Stimulated activated CD8-positive, alpha-beta memory T cell treated with anti-CD3 and anti-CD28 coated beads, Interleukin-4, amount 100 ng/mL, for 1 hour (primary cell): ENCODE measurements around the gene NDUFS6.

Source experiments
- DNase-seq, 2 donors: peaks; one replicate each; pipeline ENCODE4 v3.0.0-alpha.2; 2020; ENCODE audit warnings: low read depth in 2 of 2, low spot score in 1 of 2

NDUFS6 gene

DNA sequence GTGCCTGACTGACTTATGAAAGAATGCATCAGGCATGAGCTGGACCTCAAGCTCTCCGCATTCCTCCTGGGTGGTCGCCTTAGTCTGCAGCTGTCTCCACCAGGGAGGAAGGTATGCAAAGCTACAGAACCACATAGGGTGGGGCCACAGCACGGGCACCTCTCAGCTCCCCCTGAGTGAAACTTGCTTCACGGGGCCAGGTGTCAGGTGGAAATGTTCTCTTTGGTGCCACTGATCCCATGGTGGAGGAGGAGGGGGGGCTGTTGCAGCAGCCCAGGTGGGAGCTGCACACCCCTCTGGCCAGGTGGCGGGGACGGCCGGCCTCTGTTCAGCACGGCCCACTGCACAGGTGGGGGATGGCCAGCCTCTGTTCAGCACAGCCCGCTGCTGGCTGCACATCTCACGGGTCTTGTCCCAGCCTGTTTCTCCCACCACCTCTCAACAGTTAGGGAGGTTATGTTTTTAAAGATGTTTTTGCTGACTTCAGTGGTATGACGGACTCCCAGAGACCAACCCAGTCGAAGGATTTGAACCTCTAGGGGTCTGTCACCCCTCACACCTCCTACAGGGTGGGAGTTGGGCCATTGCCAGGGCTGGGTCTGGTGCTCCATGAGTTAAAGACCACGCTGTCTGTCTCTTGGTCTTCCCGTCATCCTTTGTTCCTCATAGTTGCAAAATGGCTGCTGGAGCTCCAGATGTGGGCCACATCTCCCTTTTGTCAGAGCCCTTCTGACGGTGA, 35.9 kb upstream of the NDUFS6 start:
- no peak for DNase-seq

DNA sequence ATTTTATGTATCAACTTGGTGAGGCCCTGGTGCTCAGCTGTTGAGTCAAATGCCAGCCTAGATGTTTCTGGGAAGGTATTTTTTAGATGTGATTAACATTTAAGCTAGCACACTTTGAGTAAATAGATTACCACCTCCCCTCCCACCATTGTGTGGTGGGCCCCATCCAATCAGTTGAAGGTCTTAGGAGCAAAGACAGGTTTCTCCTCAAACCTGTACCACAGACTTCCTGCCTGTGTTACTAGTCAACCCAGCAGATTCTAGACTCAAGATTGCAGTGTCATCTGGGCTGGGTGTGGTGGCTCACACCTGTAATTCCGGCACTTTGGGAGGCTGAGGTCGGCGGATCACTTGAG, 35.3 kb upstream of the NDUFS6 start:
- no peak for DNase-seq

DNA sequence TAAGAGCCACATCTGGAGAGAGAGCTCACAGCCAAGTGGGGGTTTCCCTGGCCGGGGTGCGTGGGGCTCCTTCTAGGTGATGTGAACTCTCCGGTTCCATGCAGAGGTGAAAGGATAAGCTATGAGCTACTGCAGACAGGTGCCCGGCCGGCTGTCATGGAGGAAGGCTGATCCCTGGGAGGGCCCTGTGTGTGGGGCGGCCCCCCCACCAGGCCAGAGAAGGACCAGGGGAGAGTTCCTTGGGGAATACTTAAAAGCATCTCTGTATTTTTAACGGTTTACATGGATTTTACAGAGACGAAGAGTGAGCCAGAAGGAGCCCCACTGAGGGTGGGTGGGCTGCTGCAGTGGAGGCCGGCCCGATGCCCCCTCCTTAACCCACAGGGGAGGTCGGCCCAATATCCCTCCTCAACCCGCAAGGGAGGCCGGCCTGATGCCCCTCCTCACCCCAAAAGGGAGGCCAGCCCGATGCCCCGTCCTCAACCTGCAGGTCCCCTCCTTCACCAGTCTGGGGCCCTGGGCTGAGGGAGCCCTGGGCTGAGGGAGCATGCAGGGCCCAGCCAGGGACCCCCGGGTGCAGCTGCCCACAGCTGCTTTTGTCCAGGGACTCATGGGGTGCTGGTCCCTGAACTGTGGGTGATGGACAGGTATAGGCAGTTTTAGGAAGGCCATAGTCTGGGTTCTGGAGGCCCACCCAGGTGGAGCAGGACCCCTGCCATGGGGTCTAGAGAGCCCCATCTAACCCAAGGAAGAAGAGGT, 33.5 kb upstream of the NDUFS6 start:
- no peak for DNase-seq

DNA sequence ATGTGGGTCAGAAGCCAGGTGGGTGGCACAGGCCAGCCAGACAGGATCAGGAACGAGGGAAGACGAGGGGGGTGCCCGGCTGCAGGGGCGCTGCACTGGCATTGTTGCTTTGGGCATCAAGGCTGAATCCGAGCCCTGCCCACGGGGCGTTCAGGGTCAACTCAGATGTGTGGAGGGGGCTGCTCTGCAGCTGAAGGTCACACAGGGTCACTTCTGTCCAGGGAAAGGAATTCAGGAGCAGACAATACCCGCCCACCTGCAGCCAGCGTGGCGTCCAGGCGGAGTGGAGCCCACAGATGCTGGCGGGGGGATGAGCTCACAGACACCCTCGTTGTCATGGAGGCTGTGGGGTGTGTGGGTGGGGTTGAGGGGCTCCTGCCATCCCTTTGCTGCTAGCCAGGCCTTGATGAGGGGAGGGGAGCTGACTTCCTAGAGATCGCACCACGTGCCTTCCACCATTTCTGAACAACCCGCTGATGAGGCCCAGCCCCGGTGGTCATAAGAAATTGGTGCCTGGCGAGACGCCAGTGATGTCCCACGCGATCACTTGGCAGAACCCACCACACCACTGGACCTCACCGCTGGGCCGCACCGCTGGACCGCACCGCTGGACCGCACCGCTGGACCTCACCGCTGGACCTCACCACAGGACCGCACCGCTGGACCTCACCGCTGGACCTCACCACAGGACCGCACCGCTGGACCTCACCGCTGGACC, 32.8 kb upstream of the NDUFS6 start:
- DNase-seq, result no peak

DNA sequence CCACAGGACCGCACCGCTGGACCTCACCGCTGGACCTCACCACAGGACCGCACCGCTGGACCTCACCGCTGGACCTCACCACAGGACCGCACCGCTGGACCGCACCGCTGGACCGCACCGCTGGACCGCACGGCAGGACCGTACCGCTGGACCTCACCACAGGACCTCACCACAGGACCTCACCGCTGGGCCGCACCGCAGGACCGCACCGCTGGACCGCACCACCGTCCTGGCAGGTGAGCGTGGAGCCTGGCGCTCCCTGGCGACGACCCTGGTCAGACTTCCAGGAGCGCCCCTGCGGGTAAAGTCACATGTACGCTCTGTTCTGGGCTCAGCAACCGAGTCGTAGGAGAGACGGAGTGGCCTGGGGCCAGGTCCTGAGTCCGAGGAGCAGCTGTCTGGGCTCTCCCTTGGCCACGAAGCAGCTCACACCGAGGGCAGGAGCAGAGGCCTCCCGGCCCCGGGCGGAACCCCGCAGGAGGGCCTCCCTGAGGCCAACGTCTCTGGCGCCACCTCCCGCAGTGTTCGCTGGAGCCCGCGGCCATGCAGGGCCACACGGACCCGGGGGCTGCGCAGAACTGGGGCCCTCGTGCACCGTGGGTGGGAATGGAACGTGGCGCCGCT, 32.1 kb upstream of the NDUFS6 start:
- DNase-seq, result no peak

DNA sequence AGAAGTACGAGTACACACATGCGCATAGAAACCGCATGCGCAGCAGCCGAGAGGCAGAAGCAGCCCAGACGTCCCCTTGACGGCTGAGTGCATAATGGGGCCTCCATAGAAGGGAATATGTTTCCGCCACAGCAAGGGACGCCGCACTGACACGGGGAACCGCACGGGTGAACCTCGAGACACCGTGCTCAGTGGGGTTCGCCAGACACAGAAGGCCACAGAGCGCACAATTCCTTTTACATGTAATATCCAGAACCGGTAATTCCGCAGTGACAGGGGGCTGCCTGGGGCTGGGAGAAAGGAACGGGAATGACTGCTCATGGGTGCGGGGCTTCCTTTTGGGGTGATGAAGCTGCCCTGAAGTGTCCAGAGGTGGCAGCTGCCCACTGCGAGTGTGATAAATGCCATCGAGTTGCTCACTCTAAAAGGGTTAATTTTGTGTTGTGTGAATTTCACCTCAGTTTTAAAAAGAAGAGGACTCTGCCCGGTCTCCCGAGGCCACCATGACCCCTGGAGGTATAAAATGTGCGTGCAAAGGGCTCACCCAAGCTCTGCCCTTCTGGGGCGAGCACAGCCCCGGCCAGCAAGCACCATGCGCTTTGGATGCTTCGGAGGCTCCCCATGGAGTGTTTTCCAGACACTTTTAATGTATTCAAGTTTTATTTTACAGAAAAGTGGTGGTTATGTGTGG, 31.3 kb upstream of the NDUFS6 start:
- DNase-seq, result no peak

DNA sequence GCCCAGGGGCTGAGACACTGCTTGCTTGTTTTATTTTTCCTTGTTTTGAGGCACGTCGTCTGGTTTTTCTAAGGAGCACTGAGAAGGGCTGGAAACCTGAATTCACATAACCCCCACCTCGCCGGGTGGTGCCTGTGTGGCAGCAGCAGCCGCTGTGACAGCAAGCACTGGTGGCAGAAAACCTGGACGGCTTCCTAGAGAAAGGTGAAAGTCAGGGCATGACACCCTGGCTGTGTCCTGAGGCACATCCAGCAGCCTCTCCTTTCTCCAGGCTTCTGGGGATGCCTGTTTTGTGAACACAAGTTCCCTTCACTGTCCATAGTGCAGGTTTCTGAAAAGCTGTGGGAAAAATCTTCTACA, 30.8 kb upstream of the NDUFS6 start:
- DNase-seq, result no peak

DNA sequence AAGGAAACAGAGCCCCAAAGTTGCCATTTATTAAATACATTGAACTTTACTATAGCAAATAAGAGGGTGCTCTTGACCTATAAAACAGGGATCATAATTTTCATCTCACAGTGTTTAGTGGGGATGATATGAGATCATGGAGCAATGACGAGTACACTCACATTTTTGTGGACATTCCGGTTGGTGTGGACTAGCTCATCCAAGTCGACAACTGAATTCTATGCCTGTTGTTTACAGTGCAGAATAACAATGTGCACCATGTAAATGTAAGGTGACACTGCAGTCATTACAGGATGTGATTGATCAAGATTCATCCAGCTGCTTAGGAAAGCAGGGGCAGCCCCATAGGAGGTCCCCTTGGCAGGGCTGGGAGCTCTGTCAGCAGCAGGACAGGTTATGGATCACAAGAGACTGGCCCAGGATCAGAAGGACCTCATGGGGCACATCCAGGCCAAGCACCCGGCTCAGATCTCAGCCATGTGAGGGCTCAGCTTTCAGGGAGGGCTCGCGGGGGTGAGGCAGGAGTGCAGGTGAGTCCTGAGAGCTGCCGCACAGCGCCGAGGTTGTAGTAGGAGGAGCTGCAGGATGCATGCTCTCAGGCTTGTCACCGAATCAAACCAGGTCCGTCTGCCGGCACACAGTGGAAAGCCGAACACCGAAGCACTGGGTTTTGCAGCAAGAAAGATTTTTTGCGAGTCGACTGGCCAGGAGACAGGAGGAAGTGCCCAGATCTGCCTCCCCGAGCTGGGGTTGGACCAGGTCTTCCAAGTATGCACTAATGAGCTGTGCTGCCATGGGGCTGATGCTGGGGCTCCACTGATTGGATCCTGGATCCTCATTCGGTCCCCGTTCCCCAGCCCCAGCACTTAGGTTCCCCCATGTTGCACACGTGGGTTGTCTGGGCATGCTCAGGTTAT, 29.8 kb upstream of the NDUFS6 start:
- no peak for DNase-seq

DNA sequence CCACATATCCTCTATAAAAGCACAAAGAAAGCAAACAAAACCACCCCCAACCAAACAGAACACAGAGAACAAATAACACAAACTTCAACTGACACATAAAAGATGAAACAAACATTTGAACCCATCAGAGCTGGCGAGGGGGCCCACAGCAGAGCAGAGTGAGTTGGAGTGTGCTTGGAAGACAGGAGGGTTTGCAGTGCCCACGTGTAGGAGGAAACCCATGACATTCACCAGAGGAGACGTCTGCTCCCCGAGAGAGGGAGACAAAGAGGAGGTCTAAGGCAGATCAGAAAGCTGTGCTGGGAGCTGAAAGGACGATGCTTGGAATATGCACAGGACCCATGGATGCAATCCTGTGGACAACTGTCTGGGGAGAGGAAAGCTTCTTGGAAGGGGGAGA, 28.6 kb upstream of the NDUFS6 start:
- DNase-seq, result no peak

DNA sequence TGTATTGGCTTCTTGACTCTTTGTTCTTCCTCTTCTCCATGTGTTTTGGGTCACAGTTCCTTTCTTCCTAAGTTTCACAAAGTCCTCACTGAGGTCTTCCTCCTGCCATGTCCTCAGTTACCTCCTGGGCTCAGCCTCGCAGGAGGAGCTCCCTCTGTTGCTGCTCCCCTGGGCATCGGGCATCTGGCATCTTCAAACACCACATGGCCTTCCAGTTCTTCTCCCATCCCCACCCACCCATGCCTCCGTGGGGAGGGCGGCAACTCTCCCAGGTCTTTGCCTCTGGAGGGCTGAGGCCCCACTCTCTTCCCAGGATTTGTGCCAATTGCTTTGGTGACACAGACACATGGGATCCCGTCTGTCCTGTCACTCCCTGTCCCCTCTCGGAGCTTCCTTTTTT, 24.4 kb upstream of the NDUFS6 start:
- DNase-seq, result no peak

DNA sequence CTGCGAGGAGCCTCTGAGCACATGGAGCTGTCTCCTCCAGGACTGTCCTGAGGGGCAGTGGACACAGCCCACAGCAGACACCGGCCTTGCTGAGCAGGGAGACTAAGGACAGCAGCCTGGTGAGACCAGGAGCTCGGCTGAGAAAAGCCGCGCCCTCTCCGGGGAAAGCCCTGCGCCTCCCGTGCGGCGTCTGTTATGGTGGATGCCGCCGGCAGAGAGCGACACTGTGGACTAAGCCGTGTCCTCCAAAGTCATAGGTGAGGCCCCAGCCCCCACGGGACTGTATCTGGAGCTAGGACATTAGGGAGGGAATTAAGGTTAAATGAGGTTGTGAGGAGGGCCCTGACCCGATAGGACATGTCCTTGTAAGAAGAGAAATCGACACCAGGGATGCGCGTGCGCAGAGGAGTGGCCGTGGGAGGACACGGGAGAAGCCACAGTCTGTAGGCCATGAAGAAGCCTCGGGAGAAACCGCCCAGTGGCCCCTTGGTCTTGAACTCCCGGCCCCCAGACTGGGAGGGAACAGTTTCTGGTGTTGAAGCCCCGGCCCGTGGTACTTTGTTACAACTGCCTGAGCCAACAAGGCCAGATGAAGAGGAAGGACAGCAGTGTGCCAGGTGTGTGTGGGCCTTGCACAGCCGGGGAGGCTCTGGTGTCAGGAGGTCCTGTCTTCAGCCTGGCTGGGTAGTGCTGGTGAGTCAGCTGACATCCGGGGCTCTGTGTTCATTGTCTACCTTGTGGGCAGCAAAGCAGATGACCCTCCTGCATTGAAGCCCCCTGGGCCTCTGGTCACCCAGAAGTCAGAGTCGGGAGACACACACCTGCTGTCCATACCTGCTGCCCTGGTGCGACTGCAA, 23.7 kb upstream of the NDUFS6 start:
- no peak for DNase-seq

DNA sequence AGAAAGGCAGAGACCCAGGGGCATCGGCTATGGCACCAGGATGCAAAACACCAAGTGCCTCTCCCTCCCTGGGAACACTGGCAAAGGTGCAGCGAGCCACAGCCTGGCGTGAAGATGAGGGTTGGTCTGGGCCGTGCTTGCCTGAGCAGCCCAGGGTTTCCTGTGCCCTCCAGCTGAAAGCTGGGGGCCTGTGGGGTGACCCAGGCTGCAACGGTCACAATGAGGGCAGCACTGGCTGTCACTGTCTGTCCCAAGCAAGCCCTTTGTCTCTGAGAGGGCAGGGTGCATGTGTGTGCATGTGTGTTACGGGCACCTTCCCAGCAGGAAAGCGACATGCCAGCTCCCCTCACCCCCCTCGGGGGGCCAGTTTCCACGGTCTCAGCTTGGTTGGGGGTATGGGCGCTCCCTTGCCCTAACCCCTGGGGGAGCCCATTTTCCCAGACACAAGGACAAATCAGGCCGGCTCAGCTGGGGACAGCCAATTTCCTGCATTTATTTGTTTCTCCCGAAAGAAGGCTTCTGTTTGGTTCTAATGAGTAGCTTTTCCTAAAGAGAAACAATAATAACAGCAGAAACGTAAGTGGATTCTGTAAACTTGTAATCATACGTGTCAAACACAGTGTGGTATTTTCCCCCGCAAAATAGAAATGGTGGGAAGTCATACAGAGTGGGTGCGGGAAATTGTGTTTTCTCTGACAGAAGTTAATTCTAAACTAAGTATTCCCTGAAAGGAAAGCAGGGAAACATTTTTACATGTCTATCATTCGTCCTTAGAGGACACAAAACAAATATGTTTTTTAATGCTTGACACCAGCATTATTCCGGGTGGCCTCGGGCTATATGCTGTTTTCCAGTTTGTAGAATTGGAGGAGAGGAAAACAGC, 22.8 kb upstream of the NDUFS6 start:
- no peak for DNase-seq

DNA sequence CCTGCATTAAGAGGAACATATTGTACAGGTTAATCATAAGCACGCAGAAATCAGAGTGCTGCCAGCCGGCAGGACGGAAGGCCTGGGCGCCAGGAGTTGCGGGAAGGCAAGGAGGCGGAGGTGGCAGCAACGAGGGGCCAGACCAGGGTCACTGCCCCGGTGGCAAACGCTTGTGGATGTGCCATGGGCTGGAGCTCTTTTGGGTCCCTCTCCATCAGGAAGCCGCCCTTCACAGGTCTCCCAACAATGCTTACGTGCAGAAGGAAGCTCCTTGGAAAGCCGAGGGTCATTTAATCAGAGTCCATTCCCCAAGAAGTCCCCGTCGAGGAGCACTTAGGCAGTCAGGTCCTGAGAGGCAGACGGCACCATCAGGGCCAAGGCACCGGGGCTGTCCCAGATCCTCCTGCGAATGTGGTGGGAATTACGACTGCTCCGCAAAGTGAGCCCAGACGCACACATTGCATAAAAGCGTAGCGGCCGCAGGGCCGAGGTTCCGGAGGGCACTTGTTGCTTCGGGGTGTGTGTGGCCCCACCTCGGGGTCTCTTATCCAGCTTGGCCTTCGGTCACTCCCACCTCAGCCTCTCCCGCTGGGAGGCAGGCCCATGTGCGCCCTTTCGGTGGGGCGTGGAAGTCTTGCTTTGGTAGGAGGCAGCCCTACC, 22.1 kb upstream of the NDUFS6 start:
- DNase-seq, result no peak

DNA sequence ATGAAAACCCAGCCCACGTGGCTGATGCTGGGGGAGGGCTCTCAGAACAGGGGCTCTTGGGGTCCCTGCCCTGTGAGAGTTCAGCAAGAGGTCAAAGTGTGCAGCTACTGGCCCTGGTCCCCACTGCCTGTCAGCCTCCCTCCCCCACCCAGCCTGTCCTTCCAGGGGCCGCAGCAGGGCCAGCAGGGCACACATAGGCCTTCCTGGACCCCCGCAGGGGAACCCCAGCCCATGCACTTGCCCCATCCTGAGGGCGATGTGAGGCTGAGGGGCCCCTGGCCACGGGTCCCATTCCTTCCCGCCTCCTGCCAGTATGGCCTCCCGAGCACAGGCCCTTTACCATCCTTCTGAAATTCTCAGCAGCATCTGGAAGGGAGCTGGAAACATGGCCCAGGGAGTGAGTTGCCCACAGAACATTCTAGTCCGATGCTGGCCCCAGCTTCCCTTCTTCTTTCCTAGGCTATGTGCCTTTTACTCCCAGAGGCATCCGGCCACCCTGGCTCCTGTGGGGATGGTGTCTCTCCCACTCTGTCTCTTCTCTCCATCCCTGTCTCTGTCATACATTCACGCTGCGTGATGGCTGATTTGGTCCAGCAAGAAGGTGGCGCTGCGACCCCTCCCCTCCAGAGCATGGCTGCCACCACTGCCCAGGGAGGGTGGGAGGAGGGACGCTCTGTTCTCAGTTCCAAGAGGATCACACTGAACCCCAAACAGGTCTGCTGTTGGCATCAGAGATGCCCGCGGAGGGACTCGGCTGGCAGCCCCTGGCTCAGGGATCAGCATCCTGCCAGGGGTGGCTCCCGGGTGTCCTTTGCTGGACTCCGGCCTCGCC, 21.2 kb upstream of the NDUFS6 start:
- no peak for DNase-seq

DNA sequence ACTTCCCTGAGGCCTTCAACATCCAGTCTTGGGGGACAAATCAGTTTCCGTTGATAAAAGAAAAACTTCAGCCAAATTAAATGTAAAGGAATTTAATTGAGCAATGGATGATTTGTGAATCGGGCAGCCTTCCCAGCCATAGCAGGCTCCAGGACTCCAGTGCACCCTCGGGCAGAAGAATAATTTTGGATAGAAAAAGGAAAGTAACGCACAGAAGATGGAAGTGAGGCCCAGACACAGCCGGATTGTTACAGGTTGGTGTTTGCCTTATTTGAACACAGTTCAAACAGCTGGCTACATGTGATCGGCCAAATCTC, 20.6 kb upstream of the NDUFS6 start:
- no peak for DNase-seq

DNA sequence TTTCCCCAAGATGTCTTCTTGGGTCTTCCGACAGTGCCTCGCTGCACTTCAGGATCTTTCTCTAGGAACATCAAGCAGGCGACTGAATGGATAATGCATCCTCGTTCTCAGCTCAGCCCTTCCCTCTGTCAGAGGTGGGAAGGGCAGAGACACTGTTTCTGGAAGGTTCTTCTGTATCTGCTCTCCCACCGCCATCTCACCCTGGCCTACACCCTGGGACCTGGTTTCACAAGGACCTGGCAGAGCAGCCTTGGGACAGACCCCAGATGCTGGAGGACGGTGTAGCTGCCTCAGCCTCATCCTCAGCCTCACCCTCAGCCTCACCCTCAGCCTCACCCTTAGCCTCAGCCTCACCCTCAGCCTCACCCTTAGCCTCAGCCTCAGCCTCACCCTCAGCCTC, 20.1 kb upstream of the NDUFS6 start:
- DNase-seq, result no peak

DNA sequence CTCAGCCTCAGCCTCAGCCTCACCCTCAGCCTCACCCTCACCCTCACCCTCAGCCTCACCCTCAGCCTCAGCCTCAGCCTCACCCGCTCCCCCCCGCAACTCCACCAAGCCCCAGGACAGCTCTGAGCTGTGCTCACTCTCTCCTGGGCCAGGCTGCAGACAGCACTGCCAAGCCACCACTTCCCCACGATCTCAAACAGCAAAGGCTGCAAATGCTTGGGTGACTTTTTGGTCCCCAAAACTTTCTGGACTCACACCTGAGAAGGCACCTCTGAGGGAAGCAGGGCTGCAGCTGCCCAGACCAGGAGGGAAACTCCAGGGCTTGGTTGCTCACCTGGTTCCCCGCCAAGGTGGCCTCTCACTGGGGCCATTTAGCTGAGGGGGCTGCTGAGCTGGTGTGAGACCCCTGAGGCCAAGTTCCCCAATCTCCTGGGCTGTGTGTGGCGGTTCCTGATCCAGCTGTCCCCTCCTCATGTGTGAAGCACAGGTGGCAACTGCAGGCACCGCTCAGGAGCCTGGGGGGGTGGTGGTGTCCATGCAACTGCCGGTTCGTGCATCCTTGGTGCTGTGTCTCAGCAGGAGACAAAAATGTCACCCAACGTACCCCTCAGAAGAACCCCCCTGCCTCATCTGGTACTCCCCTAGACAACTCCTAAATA, 19.4 kb upstream of the NDUFS6 start:
- no peak for DNase-seq
